ENCODE results near the gene ARMH3. TPM values are rescaled to one million over a fixed set of nuclear protein-coding genes. Genes with fewer than 3 reads are reported as not detected.

ARMH3 gene
- total and polyA plus RNA-seq, 10 of the 15 experiments (the other 5 are each of a cell fraction or from before 2014, with no cell fraction given), result 13.0 to 33.0 (median 16.4) TPM

GRCh38 chr10:102055647-102056419 is at the start of gene ARMH3 (continued):
- TF ChIP-seq ZBTB4 (CRISPR knock-in tag; IDR thresholded peaks at IDR 0.05) (no peak), PML (IDR thresholded peaks at IDR 0.05; ENCODE audit: low read length) (peak; percentile 66; the same call in 1 of the 2 replicates), KDM1A (IDR thresholded peaks at IDR 0.05; ENCODE audit: borderline replicate concordance) (no peak), FOS (IDR thresholded peaks at IDR 0.05; ENCODE audit: borderline replicate concordance, extremely low read depth, insufficient read length) (no peak), SREBF1 (IDR thresholded peaks at IDR 0.05; ENCODE audit: low read length) (0 out of 2 replicates have a peak, but pooled peaks have one; percentile 26), E4F1 (IDR thresholded peaks at IDR 0.05; ENCODE audit: borderline replicate concordance, partially characterized antibody) (peak; percentile 88), RUNX3 (IDR thresholded peaks at IDR 0.05; ENCODE audit: low read length) (peak; percentile 70), IKZF1 (conservative IDR thresholded peaks at IDR 0.05) (peak; percentile 96), ZNF207 (IDR thresholded peaks at IDR 0.05; ENCODE audit: borderline replicate concordance) (peak; percentile 95)
